ENCODE results near the gene C11orf52. TPM values are rescaled to one million over a fixed set of nuclear protein-coding genes. Genes with fewer than 3 reads are reported as not detected.

The C11orf52 gene
- total and polyA plus RNA-seq, 12 donors: 0.53 to 4.2 (median 2.1) TPM; not detected in 2

GRCh38 chr11:111945198-111945597, 26.5 kb downstream of the C11orf52 start:
- Histone ChIP-seq H3K27ac (peak overlapping the region in 3 of 5 donors; percentile 43 to 77 (median 73)), H3K27me3 (no peaks in the 10 kb centered on the region), H3K4me1 (replicated peaks in 1 of 2) (peaks cover 27 to 42% of the 10 kb centered on the region in 2 donors), H3K36me3 (replicated peaks in 1 of 2) (no peaks in the 10 kb centered on the region), H3K4me3 (no peak overlapping the region), H3K9me3 (replicated peaks in 1 of 3) (no peaks in the 10 kb centered on the region)
- no peak for TF ChIP-seq POLR2A (IDR thresholded peaks at IDR 0.05)
- TF ChIP-seq, protein P1, sequence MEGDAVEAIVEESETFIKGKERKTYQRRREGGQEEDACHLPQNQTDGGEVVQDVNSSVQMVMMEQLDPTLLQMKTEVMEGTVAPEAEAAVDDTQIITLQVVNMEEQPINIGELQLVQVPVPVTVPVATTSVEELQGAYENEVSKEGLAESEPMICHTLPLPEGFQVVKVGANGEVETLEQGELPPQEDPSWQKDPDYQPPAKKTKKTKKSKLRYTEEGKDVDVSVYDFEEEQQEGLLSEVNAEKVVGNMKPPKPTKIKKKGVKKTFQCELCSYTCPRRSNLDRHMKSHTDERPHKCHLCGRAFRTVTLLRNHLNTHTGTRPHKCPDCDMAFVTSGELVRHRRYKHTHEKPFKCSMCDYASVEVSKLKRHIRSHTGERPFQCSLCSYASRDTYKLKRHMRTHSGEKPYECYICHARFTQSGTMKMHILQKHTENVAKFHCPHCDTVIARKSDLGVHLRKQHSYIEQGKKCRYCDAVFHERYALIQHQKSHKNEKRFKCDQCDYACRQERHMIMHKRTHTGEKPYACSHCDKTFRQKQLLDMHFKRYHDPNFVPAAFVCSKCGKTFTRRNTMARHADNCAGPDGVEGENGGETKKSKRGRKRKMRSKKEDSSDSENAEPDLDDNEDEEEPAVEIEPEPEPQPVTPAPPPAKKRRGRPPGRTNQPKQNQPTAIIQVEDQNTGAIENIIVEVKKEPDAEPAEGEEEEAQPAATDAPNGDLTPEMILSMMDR (IDR thresholded peaks at IDR 0.05): no peak
- DNase-seq: no peak
- intact Hi-C loops (cut with DNase I): no loop called here
- 61 to 89% (median 68%) methylated on average over 1 of the region's 1 CpG for WGBS, 4 donors

DNA sequence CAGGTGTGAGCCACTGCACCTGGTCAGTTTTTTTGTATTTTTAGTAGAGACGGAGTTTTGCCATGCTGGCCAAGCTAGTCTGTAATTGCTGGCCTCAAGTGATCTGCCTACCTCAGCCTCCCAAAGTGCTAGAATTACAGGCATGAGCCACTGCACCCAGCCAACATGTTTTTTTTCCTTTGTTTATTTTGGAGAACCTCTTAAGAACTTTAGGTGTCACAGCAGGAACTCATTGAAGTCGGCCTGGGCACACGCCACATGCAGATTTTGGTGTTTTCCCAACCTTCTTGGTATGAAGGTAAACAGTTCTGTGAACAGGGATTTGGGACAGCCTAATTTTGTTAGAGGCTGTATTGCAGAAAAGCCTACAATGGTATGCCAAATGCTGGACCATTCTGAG, 27.8 kb downstream of the C11orf52 start:
- no peak overlapping the region for H3K4me3 ChIP-seq
- no peaks in the 10 kb centered on the region for H3K9me3 ChIP-seq (replicated peaks in 1 of 3)
- peaks cover 24 to 35% of the 10 kb centered on the region in 2 donors for H3K4me1 ChIP-seq (replicated peaks in 1 of 2)
- H3K27ac ChIP-seq: no peak overlapping the region
- WGBS, 4 donors: 82 to 96% (median 86%) methylated on average over 3 of the region's 3 CpGs
- TF ChIP-seq, protein P1 (IDR thresholded peaks at IDR 0.05): no peak
- no peak for TF ChIP-seq POLR2A (IDR thresholded peaks at IDR 0.05)
- no peak for DNase-seq
- no peaks in the 10 kb centered on the region for H3K27me3 ChIP-seq
- no peaks in the 10 kb centered on the region for H3K36me3 ChIP-seq (replicated peaks in 1 of 2)
- intact Hi-C loops (cut with DNase I): no loop called here

DNA sequence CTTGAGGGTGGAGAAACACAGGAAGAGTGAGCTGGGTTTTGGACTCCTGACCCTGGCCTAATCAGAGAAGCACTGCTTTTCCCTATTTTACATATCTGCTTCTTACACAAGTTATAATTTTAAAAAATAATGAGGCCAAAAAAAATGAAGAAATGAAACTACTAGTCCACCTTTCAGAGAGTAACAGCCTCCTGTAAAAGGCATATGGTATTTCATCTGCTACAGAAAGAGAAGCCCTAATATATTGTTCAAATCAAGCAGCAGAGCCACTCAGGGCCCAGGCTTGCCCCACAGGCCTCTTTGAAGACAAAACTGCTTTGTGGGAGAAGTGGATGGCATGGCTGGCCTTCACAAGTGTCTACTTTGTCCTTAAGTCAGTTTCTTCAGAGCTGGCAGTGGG, 28.4 kb downstream of the C11orf52 start:
- Histone ChIP-seq H3K27me3 (no peaks in the 10 kb centered on the region), H3K27ac (no peak overlapping the region), H3K36me3 (replicated peaks in 1 of 2) (no peaks in the 10 kb centered on the region), H3K4me3 (no peak overlapping the region), H3K4me1 (replicated peaks in 1 of 2) (peaks cover 20 to 34% of the 10 kb centered on the region in 2 donors), H3K9me3 (replicated peaks in 1 of 3) (no peaks in the 10 kb centered on the region)
- intact Hi-C loops (cut with DNase I): no loop called here
- DNase-seq: no peak
- TF ChIP-seq POLR2A (IDR thresholded peaks at IDR 0.05): no peak
- TF ChIP-seq, protein P1 (IDR thresholded peaks at IDR 0.05): no peak

DNA sequence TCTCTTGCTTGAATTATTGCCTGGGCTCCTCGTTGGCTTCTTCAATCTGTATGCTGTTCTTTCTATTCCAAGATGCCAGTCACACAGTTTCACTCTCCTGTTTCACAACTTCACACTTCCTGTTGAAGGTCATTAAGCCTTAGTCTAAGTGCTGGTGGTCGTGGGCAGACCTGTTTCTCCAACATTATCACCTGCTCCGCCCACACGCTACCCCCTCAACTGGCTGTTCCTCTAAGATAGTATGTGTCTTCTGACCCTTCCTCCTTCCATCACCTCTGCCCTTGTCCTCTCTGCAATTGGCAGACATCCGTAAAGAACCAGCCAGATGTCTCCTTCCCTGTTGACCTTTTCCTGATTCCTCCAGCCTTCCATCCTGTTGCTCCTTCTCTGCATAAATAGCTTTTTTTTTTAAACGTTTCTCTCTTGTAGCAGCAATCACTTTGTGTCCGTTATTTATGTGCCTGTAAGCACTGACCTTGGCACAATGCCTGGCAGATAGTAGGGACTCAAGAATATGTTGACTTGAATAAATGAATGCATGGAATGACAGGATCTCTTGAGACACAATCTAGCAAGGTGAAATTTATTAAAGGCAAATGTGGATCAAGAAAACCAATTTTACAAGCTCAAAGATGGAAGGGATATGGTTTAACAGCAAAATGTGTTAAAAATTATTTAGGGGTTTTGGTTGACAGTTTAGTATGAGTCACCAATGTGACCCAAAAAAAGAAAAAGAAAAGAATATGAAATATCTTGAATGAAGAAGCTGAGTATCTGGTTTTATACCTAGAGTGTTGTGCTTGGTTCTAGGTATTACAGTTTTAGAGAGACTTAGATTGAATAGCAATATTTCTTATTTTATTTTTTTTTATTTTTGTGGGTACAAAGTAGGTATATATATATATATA, 31.1 kb downstream of the C11orf52 start:
- Histone ChIP-seq H3K36me3 (replicated peaks in 1 of 2) (no peaks in the 10 kb centered on the region), H3K9me3 (replicated peaks in 1 of 3) (no peaks in the 10 kb centered on the region), H3K27ac (peak overlapping the region in 4 of 5 donors; percentile 35 to 69 (median 46)), H3K4me1 (replicated peaks in 1 of 2) (peaks cover 8 to 24% of the 10 kb centered on the region in 2 donors), H3K27me3 (no peaks in the 10 kb centered on the region), H3K4me3 (no peak overlapping the region)
- TF ChIP-seq, protein P1 (IDR thresholded peaks at IDR 0.05): no peak
- no peak for TF ChIP-seq POLR2A (IDR thresholded peaks at IDR 0.05)
- WGBS, 4 donors: 19 to 23% (median 23%) methylated on average over 7 of the region's 7 CpGs
- intact Hi-C loops (cut with DNase I): no loop called here
- peak; percentile 63 to 87 (median 71) for DNase-seq
